ENCODE data around the gene LRP1B. TPM values are rescaled to one million over a fixed set of nuclear protein-coding genes. Genes with fewer than 3 reads are reported as not detected.

The LRP1B gene
- polyA plus RNA-seq, 1 of the 3 experiments (the other 2 are of a cell fraction), result 0.28 TPM

DNA sequence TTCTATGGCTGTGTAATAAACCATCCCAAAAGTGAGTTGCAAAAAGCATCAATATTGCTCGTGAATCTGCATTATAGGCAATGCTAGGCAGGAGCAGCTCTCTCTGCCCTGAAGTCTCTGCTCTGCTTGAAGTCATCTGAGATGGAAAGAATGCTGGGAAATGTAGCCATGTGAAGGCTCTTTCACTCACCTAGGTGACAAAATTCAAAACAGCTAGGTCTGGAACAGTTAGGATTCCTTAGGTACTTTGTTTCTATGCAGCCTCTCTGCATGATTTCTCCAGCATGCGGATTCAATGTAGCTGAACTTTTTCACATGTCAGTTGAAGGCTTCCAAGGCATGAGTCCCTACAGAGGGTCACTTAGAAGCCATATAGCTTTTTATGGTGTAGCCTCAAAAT, 1383.7 kb downstream of the LRP1B start:
- Histone ChIP-seq H3K9me2 (no peaks in the 10 kb centered on the region), H3K27ac (ENCODE audit: low read depth in 2 of 2, low read length in 1 of 2) (no peak overlapping the region), H3K27me3 (ENCODE audit: insufficient read depth) (no peaks in the 10 kb centered on the region), H3K4me2 (no peak overlapping the region), H4K20me1 (ENCODE audit: insufficient read depth) (no peaks in the 10 kb centered on the region), H2AFZ (ENCODE audit: low read depth) (no peak overlapping the region), H3K4me1 (ENCODE audit: control insufficient read depth in 1 of 2, insufficient read depth in 2 of 2, low read depth in 1 of 2, low read length in 1 of 2) (no peaks in the 10 kb centered on the region), H3K36me3 (replicated peaks in 1 of 2; ENCODE audit: control insufficient read depth in 1 of 2, insufficient read depth in 2 of 2, low read length in 1 of 2) (no peaks in the 10 kb centered on the region), H3F3A (replicated peaks; ENCODE audit: insufficient read depth) (no peaks in the 10 kb centered on the region), H3K4me3 (ENCODE audit: low read depth in 2 of 2, low read length in 1 of 2) (no peak overlapping the region), H3K9ac (no peak overlapping the region), H3K9me3 (no peaks in the 10 kb centered on the region), H3K79me2 (ENCODE audit: insufficient read depth) (no peaks in the 10 kb centered on the region)
- ChIA-PET POLR2A (no interaction called here), CTCF (no interaction called here)
- TF ChIP-seq ELF1 (IDR thresholded peaks at IDR 0.05) (no peak), TCF12 (IDR thresholded peaks at IDR 0.05) (no peak), NRF1 (IDR thresholded peaks at IDR 0.05; ENCODE audit: low read depth, low read length) (no peak), GATA2 (CRISPR knock-in tag; IDR thresholded peaks at IDR 0.05) (no peak), YY1 (IDR thresholded peaks at IDR 0.05; ENCODE audit: low read depth) (no peak), RCOR1 (IDR thresholded peaks at IDR 0.05; ENCODE audit: low read length) (no peak), POLR2AphosphoS5 (IDR thresholded peaks at IDR 0.05; ENCODE audit: low read depth, low read length) (no peak), RXRA (IDR thresholded peaks at IDR 0.05; ENCODE audit: borderline replicate concordance, low read depth) (no peak), SIN3A (IDR thresholded peaks at IDR 0.05; ENCODE audit: borderline replicate concordance, low read depth, low read length) (no peak), EP300 (IDR thresholded peaks at IDR 0.05; ENCODE audit: borderline replicate concordance in 1 of 2, low read depth in 1 of 2, low read length in 1 of 2) (no peak), RFX5 (IDR thresholded peaks at IDR 0.05; ENCODE audit: low read length) (no peak), TEAD4 (IDR thresholded peaks at IDR 0.05; ENCODE audit: borderline replicate concordance, insufficient read depth) (no peak), FOXJ3 (CRISPR knock-in tag; IDR thresholded peaks at IDR 0.05) (no peak)
- TF ChIP-seq, protein P1, sequence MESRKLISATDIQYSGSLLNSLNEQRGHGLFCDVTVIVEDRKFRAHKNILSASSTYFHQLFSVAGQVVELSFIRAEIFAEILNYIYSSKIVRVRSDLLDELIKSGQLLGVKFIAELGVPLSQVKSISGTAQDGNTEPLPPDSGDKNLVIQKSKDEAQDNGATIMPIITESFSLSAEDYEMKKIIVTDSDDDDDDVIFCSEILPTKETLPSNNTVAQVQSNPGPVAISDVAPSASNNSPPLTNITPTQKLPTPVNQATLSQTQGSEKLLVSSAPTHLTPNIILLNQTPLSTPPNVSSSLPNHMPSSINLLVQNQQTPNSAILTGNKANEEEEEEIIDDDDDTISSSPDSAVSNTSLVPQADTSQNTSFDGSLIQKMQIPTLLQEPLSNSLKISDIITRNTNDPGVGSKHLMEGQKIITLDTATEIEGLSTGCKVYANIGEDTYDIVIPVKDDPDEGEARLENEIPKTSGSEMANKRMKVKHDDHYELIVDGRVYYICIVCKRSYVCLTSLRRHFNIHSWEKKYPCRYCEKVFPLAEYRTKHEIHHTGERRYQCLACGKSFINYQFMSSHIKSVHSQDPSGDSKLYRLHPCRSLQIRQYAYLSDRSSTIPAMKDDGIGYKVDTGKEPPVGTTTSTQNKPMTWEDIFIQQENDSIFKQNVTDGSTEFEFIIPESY (IDR thresholded peaks at IDR 0.05; ENCODE audit: borderline replicate concordance, low read depth), result no peak
- TF ChIP-seq, protein P2, sequence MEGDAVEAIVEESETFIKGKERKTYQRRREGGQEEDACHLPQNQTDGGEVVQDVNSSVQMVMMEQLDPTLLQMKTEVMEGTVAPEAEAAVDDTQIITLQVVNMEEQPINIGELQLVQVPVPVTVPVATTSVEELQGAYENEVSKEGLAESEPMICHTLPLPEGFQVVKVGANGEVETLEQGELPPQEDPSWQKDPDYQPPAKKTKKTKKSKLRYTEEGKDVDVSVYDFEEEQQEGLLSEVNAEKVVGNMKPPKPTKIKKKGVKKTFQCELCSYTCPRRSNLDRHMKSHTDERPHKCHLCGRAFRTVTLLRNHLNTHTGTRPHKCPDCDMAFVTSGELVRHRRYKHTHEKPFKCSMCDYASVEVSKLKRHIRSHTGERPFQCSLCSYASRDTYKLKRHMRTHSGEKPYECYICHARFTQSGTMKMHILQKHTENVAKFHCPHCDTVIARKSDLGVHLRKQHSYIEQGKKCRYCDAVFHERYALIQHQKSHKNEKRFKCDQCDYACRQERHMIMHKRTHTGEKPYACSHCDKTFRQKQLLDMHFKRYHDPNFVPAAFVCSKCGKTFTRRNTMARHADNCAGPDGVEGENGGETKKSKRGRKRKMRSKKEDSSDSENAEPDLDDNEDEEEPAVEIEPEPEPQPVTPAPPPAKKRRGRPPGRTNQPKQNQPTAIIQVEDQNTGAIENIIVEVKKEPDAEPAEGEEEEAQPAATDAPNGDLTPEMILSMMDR (IDR thresholded peaks at IDR 0.05), result no peak
- TF ChIP-seq, protein P3, sequence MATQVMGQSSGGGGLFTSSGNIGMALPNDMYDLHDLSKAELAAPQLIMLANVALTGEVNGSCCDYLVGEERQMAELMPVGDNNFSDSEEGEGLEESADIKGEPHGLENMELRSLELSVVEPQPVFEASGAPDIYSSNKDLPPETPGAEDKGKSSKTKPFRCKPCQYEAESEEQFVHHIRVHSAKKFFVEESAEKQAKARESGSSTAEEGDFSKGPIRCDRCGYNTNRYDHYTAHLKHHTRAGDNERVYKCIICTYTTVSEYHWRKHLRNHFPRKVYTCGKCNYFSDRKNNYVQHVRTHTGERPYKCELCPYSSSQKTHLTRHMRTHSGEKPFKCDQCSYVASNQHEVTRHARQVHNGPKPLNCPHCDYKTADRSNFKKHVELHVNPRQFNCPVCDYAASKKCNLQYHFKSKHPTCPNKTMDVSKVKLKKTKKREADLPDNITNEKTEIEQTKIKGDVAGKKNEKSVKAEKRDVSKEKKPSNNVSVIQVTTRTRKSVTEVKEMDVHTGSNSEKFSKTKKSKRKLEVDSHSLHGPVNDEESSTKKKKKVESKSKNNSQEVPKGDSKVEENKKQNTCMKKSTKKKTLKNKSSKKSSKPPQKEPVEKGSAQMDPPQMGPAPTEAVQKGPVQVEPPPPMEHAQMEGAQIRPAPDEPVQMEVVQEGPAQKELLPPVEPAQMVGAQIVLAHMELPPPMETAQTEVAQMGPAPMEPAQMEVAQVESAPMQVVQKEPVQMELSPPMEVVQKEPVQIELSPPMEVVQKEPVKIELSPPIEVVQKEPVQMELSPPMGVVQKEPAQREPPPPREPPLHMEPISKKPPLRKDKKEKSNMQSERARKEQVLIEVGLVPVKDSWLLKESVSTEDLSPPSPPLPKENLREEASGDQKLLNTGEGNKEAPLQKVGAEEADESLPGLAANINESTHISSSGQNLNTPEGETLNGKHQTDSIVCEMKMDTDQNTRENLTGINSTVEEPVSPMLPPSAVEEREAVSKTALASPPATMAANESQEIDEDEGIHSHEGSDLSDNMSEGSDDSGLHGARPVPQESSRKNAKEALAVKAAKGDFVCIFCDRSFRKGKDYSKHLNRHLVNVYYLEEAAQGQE (IDR thresholded peaks at IDR 0.05; ENCODE audit: low read depth, low read length), result no peak
- TF ChIP-seq, protein P4, sequence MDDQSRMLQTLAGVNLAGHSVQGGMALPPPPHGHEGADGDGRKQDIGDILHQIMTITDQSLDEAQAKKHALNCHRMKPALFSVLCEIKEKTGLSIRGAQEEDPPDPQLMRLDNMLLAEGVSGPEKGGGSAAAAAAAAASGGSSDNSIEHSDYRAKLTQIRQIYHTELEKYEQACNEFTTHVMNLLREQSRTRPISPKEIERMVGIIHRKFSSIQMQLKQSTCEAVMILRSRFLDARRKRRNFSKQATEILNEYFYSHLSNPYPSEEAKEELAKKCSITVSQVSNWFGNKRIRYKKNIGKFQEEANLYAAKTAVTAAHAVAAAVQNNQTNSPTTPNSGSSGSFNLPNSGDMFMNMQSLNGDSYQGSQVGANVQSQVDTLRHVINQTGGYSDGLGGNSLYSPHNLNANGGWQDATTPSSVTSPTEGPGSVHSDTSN (IDR thresholded peaks at IDR 0.05), result no peak
- no peak for DNase-seq
- WGBS (ENCODE audit: low lambda C conversion rate), result 73% methylated on average over 2 of the region's 2 CpGs
